OCI-LY1 (cell line): Measurements from ENCODE around the gene TBC1D8.

Source experiments
- H2AFZ ChIP-seq: fragments of 200-600 bp; sonication (generic), shearing (Covaris generic); 2 replicates; pipeline ENCODE4 v1.6.0; 2014; ENCODE audit warnings: antibody characterized with exemption, mild to moderate bottlenecking, low read length
- H3F3A ChIP-seq: fragments of 200-600 bp; sonication (generic), shearing (Covaris generic); 2 replicates; pipeline ENCODE4 v1.6.0; 2014; ENCODE audit warnings: mild to moderate bottlenecking, antibody characterized with exemption, low read length, moderate library complexity; ENCODE audit not compliant: insufficient read depth
- H3K27ac ChIP-seq: fragments of 200-600 bp; sonication (generic); 2 replicates; pipeline ENCODE4 v1.5.1; 2014; ENCODE audit warnings: low read length, mixed run types, mild to moderate bottlenecking, low read depth; ENCODE audit not compliant: poor library complexity, severe bottlenecking
- H3K27me3 ChIP-seq: fragments of 200-600 bp; sonication (generic); 2 replicates; pipeline ENCODE4 v1.6.0; 2014; ENCODE audit warnings: antibody characterized with exemption, mild to moderate bottlenecking, low read length, moderate library complexity; ENCODE audit not compliant: insufficient read depth
- H3K36me3 ChIP-seq: fragments of 200-600 bp; sonication (generic); 2 replicates; pipeline ENCODE4 v1.6.1; 2014; ENCODE audit warnings: mild to moderate bottlenecking, antibody characterized with exemption, low read length, moderate library complexity, mixed read lengths; ENCODE audit not compliant: insufficient read depth
- H3K4me1 ChIP-seq: fragments of 200-600 bp; sonication (generic); 2 replicates; pipeline ENCODE4 v1.5.1; 2014; ENCODE audit warnings: mild to moderate bottlenecking, low read length, moderate library complexity; ENCODE audit not compliant: insufficient read depth, severe bottlenecking
- H3K4me2 ChIP-seq: fragments of 200-600 bp; sonication (generic), shearing (Covaris generic); 2 replicates; pipeline ENCODE4 v1.6.1; 2014; ENCODE audit warnings: low read length
- H3K4me3 ChIP-seq: fragments of 200-600 bp; sonication (generic); 2 replicates; pipeline ENCODE4 v1.5.1; 2014; ENCODE audit warnings: low read length, low read depth, mild to moderate bottlenecking, mixed read lengths; ENCODE audit not compliant: poor library complexity, severe bottlenecking
- H3K79me2 ChIP-seq: fragments of 200-600 bp; shearing (Covaris generic); 2 replicates; pipeline ENCODE4 v1.6.1; 2016; ENCODE audit warnings: mixed run types, low read length, mixed read lengths; ENCODE audit not compliant: insufficient read depth
- H3K9ac ChIP-seq: fragments of 200-600 bp; sonication (generic), shearing (Covaris generic); 2 replicates; pipeline ENCODE4 v1.6.1; 2014; ENCODE audit warnings: mild to moderate bottlenecking, low read length, mixed read lengths
- H3K9me2 ChIP-seq: fragments of 200-600 bp; sonication (generic), shearing (Covaris generic); 2 replicates; pipeline ENCODE4 v1.6.1; 2014; ENCODE audit warnings: low read depth, mild to moderate bottlenecking, low read length, mixed read lengths
- H3K9me3 ChIP-seq: fragments of 200-600 bp; shearing (Covaris generic); 2 replicates; pipeline ENCODE4 v1.6.1; 2014; ENCODE audit warnings: low read length, mixed read lengths
- H4K20me1 ChIP-seq: fragments of 200-600 bp; sonication (generic), shearing (Covaris generic); 2 replicates; pipeline ENCODE4 v1.6.0; 2016; ENCODE audit warnings: mild to moderate bottlenecking, low read length; ENCODE audit not compliant: insufficient read depth
- CTCF ChIP-seq: fragments of 200-600 bp; sonication (generic), shearing (Covaris generic); IDR thresholded peaks from 2 replicates; pipeline ENCODE4 v1.5.1; 2017; ENCODE audit warnings: mild to moderate bottlenecking, antibody characterized with exemption, low read length, moderate library complexity, mixed read lengths
- EZH2 ChIP-seq: fragments of 200-600 bp; sonication (generic), shearing (Covaris generic); IDR thresholded peaks from 2 replicates; pipeline ENCODE4 v1.8.0; 2017; ENCODE audit warnings: borderline replicate concordance, mixed run types, mild to moderate bottlenecking, antibody characterized with exemption, low read length, moderate library complexity, mixed read lengths

TBC1D8 gene

DNA sequence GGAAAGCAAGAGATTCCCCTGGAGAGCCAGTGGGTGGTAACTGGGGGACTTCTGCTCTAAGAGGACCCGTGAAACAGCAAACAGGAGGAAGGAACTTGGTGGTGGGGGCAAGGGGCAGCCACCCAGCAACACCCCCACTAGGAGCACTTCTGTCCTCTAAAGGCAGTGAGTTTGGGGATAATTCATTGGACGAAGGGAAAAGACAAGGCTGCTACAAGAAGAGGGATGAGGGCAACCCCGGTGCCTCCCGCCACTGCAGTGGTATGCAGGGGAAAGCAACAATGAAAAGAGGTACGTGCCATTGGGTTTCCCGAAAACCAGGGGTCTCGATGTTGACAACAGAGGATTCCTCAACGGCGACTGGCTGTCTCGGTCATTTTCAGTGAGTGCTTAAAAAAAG lies 140.0 kb downstream of the TBC1D8 start:
- H3F3A ChIP-seq, result peaks cover 3% of the 10 kb centered on the region; the same call in 1 of the 2 replicates

DNA sequence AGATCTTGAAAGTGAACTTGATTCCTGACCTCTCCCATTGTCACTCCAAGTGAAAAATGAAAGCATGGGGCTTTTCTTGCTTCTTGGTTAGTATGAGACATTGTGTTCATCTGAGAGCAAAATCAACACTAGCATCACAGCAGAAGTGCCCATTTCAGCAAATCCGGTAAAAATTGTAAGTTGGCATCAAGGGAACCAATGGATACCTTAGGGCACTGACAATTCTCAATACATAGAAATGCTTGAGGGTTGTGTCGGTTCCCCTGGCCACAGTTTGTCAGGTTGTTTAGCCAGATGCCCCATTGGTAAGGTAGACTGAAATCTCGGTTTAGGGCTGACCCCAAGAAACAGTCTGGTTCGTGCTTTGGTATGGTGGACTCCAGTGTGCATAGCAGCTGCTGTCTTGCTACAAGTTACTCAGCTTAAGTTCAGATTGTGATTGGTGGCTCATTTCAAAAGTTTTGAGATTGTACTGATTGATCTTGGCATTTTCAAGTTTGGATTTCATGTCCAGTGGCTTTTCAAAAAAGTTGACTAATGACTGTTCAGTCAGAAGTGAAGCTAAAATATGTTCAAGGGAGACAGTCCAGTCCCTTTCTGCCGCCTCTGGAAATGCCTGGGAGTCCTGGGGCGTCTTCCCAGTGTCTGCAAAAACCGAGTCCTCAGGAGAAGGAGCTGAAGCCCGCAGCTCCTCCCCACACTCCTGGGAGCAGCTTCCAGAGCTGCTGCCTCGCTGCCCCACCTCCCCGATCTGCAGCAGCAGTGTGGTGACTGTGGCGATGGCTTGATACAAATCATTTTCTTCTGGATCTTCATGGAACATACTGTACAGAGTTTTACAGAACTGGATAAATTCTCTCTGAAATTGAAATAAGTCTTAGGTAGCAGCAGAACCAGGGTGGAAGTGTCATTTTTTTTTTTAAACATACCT lies 143.5 kb downstream of the TBC1D8 start:
- peaks cover 83% of the 10 kb centered on the region for H3K36me3 ChIP-seq

More for the DNA sequence above, 140.0 kb downstream of the TBC1D8 start:
- H3K4me1 ChIP-seq, result no peaks in the 10 kb centered on the region
- no peaks in the 10 kb centered on the region for H3K9me2 ChIP-seq
- H3K9ac ChIP-seq, result no peak overlapping the region
- TF ChIP-seq CTCF (no peak), EZH2 (no peak)
- no peak overlapping the region for H2AFZ ChIP-seq
- no peaks in the 10 kb centered on the region for H3K27me3 ChIP-seq
- no peak overlapping the region for H3K4me2 ChIP-seq
- no peak overlapping the region for H3K4me3 ChIP-seq
- H3K36me3 ChIP-seq, result peaks cover 68% of the 10 kb centered on the region
- no peaks in the 10 kb centered on the region for H3K79me2 ChIP-seq
- no peaks in the 10 kb centered on the region for H4K20me1 ChIP-seq
- no peak overlapping the region for H3K27ac ChIP-seq
- H3K9me3 ChIP-seq, result 0 out of 2 replicates have a peak, but pooled peaks cover 6% of the 10 kb centered on the region

DNA sequence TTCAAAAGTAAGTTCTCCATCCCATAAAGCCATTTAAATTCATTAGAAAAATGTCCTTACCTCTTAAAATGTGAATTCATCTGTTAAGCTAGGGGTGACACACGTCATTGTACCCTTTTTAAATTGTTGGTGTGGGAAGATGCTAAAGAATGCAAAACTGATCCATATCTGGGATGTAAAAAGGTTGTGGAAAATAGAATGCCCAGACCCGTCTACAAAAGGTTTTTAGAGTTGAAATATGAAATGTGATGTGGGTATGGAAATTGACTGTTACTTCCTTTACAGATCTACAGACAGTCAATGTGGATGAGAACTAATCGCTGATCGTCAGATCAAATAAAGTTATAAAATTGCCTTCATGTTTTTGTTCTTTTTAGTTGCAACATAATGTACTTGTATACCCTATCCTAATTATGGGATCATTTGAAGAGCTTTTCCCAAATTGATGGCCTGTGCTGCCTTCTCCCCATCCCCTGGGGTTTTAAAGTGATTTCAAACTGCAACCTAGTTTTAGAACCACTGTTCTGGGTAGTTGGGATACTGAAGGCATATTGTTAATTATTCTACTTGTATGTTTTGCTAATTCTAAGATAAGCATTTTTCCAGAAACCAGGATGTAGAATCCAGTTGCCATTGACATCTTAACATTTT lies 145.0 kb downstream of the TBC1D8 start:
- peaks cover 82% of the 10 kb centered on the region for H3K36me3 ChIP-seq

More for the DNA sequence above, 143.5 kb downstream of the TBC1D8 start:
- Histone ChIP-seq H3K27me3 (no peaks in the 10 kb centered on the region), H3K4me1 (peaks cover 17% of the 10 kb centered on the region), H3K27ac (no peak overlapping the region), H3K4me3 (no peak overlapping the region), H3K79me2 (peaks cover 9% of the 10 kb centered on the region), H3F3A (peaks cover 3% of the 10 kb centered on the region; the same call in 1 of the 2 replicates), H4K20me1 (no peaks in the 10 kb centered on the region), H3K9me3 (no peaks in the 10 kb centered on the region), H3K4me2 (no peak overlapping the region), H3K9me2 (no peaks in the 10 kb centered on the region), H2AFZ (no peak overlapping the region), H3K9ac (no peak overlapping the region)
- TF ChIP-seq CTCF, result no peak

More for the DNA sequence above, 145.0 kb downstream of the TBC1D8 start:
- Histone ChIP-seq H3K79me2 (peaks cover 15% of the 10 kb centered on the region), H3K4me3 (no peak overlapping the region), H3K9me2 (no peaks in the 10 kb centered on the region), H3K27me3 (no peaks in the 10 kb centered on the region), H3K4me1 (peaks cover 22% of the 10 kb centered on the region), H3K4me2 (no peak overlapping the region), H3F3A (0 out of 2 replicates have a peak, but pooled peaks cover 3% of the 10 kb centered on the region), H3K27ac (no peak overlapping the region), H3K9me3 (no peaks in the 10 kb centered on the region), H4K20me1 (no peaks in the 10 kb centered on the region), H2AFZ (no peak overlapping the region), H3K9ac (no peak overlapping the region)
- TF ChIP-seq EZH2 (no peak), CTCF (no peak)
